NCI-H748 (cell line): ENCODE data around the gene MOBP.

ENCODE experiments used
- DNase-seq: peaks from one replicate; lab custom pipeline; 2025; ENCODE audit not compliant: unreplicated experiment; lab: John Stamatoyannopoulos, UW

Gene MOBP, protein sequence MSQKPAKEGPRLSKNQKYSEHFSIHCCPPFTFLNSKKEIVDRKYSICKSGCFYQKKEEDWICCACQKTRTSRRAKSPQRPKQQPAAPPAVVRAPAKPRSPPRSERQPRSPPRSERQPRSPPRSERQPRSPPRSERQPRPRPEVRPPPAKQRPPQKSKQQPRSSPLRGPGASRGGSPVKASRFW

GRCh38 chr3:39467394-39468107, at the start of gene MOBP:
Gene MOBP, plus strand, starts transcription at chr3:39467680. Its CDS starts 34,390 bp downstream, at chr3:39502070.
- no peak for DNase-seq

- DNase-seq: peak; percentile 1
Observed at GRCh38 chr3:39418556-39419225, 48.8 kb upstream of the MOBP start.

DNA sequence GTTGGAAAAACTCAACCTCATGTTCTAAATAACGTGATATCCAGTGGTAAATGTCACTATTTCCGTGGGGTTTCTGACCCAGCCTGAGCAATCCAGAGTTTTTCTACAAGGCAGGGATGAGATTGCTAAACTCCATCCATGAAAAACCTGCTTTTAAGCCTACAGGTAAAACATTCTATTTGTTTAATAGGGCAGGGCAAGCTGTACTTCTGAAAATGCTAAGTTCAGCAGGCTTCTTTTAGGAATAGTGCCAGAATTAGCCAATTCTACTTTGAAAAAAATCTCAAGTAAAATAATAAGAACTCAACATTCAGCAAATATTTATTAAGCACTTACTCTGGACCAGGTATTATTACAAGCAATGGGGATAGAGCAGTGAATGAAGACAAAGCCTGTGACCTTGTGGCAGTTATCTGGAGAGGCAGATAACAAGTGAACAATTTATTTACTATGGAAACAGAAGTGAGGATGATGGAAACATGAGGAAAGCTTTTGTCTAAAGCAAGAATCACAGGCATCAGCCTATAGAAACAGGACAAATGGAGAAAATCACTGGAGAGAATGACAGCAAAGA, 47.7 kb upstream of the MOBP start:
- DNase-seq: peak; percentile 70

DNA sequence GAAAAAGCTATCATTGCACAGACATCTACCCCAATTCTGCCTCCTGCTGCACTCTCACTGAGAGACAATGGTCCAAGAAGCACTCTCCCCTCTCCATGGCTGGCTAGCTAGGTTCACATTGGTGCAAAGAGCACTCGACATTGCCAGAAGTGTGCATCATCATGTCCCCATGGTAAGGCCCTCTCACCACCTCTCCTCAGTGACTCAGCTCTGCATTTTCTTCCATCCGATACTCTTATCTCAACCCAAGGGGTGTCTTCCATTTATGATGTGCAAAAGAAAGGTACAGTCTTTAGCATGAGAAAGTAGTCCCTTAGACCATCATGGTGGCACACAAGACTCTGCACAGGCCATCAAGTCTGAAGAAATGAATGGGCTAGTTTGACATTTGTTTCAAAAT, 46.9 kb upstream of the MOBP start:
- no peak for DNase-seq

GRCh38 chr3:39423436-39423970, 44.0 kb upstream of the MOBP start:
- no peak for DNase-seq

- DNase-seq: no peak
Observed at GRCh38 chr3:39426312-39426711, 41.2 kb upstream of the MOBP start.

DNA sequence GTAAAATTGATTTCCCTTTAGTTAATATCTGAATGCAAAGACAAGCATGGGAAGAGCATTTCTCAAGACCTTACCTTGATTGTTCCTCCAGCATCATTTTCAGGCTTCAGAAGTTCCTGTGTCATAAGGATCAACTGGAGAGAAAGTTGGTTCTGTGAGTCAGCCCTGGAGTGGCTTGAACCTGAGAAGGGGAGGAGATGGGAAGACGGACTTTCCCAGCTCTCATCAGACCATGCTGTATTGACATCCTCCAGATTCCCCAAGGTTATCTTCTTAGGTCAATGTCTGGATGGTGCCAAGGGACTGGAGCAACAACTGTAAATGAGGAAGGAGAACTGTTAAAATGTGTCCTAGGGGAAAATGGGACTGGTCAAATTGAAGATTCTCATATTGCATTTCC, 40.0 kb upstream of the MOBP start:
- DNase-seq: no peak

- peak; percentile 16 for DNase-seq
Observed at GRCh38 chr3:39428745-39429201, 38.7 kb upstream of the MOBP start.

GRCh38 chr3:39429466-39429865, 38.0 kb upstream of the MOBP start:
- no peak for DNase-seq

- DNase-seq: no peak
Observed at GRCh38 chr3:39432342-39432741, 35.1 kb upstream of the MOBP start.

GRCh38 chr3:39433642-39434041, 33.8 kb upstream of the MOBP start:
- no peak for DNase-seq

GRCh38 chr3:39434574-39434973, 32.9 kb upstream of the MOBP start:
- no peak for DNase-seq

- peak; percentile 45 for DNase-seq
Observed at GRCh38 chr3:39435006-39435748, 32.3 kb upstream of the MOBP start.

DNA sequence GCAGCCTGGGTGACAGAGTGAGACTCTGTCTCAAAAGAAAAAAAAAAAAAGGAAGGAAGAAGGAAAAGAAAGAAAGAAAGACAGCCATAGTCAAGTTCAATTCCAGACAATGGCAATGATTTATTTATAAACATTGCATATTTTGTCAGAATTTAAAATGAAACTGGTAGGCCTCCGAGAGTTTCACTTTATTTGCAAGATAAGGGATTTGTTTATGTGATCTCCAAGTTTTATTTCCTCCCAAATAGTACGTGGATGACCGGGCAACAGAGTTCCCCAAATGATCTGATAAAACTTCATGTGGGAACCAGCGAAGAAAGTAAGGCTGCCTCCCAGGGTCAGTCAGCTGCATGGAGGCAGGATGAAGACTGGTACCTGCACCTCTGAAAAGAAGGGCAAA, 28.6 kb upstream of the MOBP start:
- no peak for DNase-seq

- no peak for DNase-seq
Observed at GRCh38 chr3:39440316-39440715, 27.2 kb upstream of the MOBP start.

- peak; percentile 26 for DNase-seq
Observed at GRCh38 chr3:39443530-39443929, 23.9 kb upstream of the MOBP start.

- DNase-seq: no peak
Observed at GRCh38 chr3:39445927-39446326, 21.6 kb upstream of the MOBP start.

DNA sequence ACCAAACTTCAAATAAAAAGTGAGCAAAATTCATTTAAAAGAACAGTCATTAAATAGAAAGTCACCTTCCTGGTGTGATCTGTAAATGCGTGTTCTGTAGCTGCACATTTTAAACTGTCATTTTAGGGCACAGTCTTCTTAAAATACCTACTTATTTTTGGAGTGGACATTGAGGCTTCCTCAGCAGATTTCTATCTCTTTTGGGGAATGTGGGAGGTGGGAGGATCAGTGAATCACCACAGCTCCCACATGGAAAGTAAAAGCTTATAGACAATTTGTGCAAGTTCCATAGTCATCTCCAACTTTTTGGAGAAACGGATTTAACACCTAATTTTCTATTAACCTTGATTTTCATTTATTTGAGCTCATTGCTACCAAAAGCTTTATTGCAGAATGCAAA, 21.0 kb upstream of the MOBP start:
- DNase-seq: no peak

DNA sequence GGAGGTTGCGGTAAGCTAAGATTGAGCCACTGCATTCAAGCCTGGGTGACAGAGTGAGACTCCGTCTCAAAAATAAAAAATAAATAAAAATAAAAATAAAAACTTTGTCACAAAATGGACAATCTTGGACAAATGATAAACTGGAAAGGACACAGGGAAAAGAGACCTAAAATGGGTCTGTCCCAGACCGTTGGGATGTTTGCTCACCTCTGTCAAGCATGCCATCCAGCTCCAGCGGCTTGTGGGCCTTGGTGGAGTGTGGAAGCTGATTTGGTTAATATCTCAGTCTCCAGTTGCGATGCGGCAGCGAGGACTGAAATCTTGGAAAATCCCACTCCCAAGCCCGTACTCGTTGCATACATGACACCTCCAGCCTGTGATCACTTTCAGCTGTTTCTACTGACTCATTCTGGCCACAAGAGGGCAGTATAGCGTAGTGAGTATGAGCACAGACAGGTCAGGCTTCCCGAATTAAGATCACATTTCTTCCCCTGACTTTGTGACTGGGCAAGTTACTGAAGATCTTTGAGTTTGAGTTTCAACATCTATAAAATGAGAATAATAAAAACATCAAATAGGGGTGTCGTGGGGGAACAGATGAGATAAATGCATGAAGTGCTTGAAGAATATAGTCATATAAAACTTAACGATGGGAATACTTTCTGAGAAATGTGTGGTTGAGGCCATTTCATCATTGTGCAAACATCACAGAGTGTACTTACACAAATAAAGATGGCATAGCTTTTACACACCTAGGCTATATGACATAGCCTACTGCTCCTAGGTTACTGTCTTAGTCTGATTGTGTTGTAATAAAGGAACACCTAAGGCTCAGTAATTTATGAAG, 19.6 kb upstream of the MOBP start:
- peak; percentile 69 for DNase-seq
